ENCODE measurements around the gene FBXO47.

DNA sequence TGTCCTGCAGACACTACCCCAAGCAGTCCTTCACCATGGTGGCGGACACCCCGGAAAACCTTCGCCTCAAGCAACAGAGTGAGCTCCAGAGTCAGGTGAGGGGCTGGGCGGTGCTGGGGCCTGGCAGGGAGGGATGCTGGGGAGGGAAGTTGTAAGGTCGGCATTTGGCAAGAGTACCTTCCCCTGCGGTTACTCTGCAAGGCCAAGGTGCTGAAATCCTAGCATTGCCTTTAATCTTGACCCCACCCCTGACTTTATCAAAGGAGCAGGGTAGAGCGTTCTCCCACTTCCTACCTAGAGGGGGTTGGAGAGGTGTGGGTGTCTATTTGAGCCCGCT, 76.8 kb downstream of the FBXO47 start:
- TF ChIP-seq EZH2 (IDR thresholded peaks at IDR 0.05) (no peak), POLR2AphosphoS5 (IDR thresholded peaks at IDR 0.05; ENCODE audit: borderline replicate concordance, low read depth, low read length) (no peak), FOXP2 (optimal IDR thresholded peaks at IDR 0.05; ENCODE audit: control extremely low read depth, extremely low read length, insufficient read depth) (no peak)
